Suppressor macrophage (primary cell): Measurements from ENCODE around the gene DAPK2.
"Not testable (repeated sequence)": the region's sequence is repeated elsewhere in the genome, so short reads cannot be mapped to it uniquely, and the experiment has no call there.

Experiments
- DNase-seq, 4 experiments: peaks; one replicate each; pipeline ENCODE4 v3.0.0-alpha.2; 2020 to 2022

DAPK2 gene

GRCh38 chr15:64053674-64054073 is 7.4 kb upstream of the DAPK2 start:
- DNase-seq, result not testable (repeated sequence)

- DNase-seq, result no peak
These were observed 6.7 kb upstream of the DAPK2 start for GRCh38 chr15:64052925-64053491.

GRCh38 chr15:64051407-64052259 is 5.3 kb upstream of the DAPK2 start:
- DNase-seq, result peak in 3 of 4 experiments; percentile 32 to 36 (median 34)

GRCh38 chr15:64051093-64051402 is 4.8 kb upstream of the DAPK2 start:
- DNase-seq, result no peak

- DNase-seq, result no peak
These were observed 4.2 kb upstream of the DAPK2 start for GRCh38 chr15:64050281-64051092.

GRCh38 chr15:64048781-64049460 is 2.6 kb upstream of the DAPK2 start:
- peak in 3 of 4 experiments; percentile 44 to 78 (median 74) for DNase-seq

GRCh38 chr15:64045774-64046420 is 388 bp downstream of the DAPK2 start:
- no peak for DNase-seq

- no peak for DNase-seq
These were observed 1.2 kb downstream of the DAPK2 start for GRCh38 chr15:64045101-64045435.

- peak; percentile 35 to 63 (median 54) for DNase-seq
These were observed 1.8 kb downstream of the DAPK2 start for GRCh38 chr15:64044300-64045100.

- peak; percentile 20 to 60 (median 44) for DNase-seq
These were observed 7.2 kb downstream of the DAPK2 start for GRCh38 chr15:64038878-64039610.

- DNase-seq, result peak in 3 of 4 experiments; percentile 31 to 54 (median 50)
These were observed 8.3 kb downstream of the DAPK2 start for GRCh38 chr15:64037966-64038365.

- DNase-seq, result peak; percentile 41 to 71 (median 52)
These were observed 9.2 kb downstream of the DAPK2 start for GRCh38 chr15:64037116-64037515.

- no peak for DNase-seq
These were observed 10.8 kb downstream of the DAPK2 start for GRCh38 chr15:64035525-64035924.

- DNase-seq, result no peak
These were observed 11.8 kb downstream of the DAPK2 start for GRCh38 chr15:64034519-64034918.

GRCh38 chr15:64032329-64032728 is 14.0 kb downstream of the DAPK2 start:
- DNase-seq, result no peak

- no peak for DNase-seq
These were observed 16.2 kb downstream of the DAPK2 start for GRCh38 chr15:64030123-64030522.

- no peak for DNase-seq
These were observed 16.7 kb downstream of the DAPK2 start for GRCh38 chr15:64029633-64030032.

GRCh38 chr15:64029110-64029509 is 17.2 kb downstream of the DAPK2 start:
- DNase-seq, result no peak

GRCh38 chr15:64026591-64026990 is 19.7 kb downstream of the DAPK2 start:
- DNase-seq, result no peak

- peak in 1 of 4 experiments; percentile 14 for DNase-seq
These were observed 21.9 kb downstream of the DAPK2 start for GRCh38 chr15:64024172-64025050.
